ENCODE data around the gene ZNF792. TPM values are rescaled to one million over a fixed set of nuclear protein-coding genes. Genes with fewer than 3 reads are reported as not detected.

ZNF792 gene
- total and polyA plus RNA-seq, 4 donors: 2.0 to 17.2 (median 5.9) TPM

DNA sequence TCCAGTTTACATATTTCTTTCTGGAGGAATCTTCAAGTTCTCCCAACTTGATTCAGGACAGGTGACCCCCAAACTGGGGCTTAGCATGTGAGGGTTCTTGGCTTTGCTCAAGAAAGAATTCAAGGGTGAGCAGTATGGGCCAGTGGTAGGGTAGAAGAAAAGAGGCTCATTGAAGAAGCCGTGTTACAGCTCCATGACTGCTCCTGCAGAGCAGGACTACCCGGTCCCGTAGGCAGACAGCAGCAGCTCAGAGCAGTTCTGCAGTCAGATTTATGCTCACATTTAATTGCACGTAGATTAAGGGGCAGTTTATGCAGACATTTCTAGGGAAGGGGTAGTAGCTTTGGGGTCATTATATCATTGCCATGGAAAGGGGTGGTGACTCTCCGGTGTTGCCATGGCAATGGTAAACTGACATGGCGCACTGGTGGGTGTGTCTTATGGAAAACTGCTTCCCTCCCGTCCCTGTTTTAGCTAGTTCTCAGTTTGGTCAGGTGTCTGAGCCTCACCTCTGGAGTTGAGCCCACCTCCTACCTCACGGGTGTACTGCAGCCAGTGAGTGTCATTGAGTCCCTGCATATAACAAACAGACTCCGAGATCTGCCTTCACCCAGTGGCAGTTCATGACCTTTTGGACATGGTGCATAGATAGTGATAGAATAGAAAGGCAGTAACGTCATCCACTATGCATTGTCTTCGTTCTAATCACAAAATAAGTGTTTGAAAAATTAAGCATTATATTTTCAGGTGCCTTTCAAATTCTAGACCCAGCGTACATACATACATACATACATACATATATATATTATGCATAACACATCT is 16.0 kb upstream of the ZNF792 start:
- TF ChIP-seq, protein P1, sequence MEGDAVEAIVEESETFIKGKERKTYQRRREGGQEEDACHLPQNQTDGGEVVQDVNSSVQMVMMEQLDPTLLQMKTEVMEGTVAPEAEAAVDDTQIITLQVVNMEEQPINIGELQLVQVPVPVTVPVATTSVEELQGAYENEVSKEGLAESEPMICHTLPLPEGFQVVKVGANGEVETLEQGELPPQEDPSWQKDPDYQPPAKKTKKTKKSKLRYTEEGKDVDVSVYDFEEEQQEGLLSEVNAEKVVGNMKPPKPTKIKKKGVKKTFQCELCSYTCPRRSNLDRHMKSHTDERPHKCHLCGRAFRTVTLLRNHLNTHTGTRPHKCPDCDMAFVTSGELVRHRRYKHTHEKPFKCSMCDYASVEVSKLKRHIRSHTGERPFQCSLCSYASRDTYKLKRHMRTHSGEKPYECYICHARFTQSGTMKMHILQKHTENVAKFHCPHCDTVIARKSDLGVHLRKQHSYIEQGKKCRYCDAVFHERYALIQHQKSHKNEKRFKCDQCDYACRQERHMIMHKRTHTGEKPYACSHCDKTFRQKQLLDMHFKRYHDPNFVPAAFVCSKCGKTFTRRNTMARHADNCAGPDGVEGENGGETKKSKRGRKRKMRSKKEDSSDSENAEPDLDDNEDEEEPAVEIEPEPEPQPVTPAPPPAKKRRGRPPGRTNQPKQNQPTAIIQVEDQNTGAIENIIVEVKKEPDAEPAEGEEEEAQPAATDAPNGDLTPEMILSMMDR (IDR thresholded peaks at IDR 0.05; ENCODE audit: control extremely low read depth, extremely low read depth): no peak
- no peaks in the 10 kb centered on the region for H3K27me3 ChIP-seq (ENCODE audit: control insufficient read depth in 3 of 3, insufficient read depth in 3 of 3, low read length in 2 of 3)
- WGBS, 2 donors: 90 to 96% methylated on average over 12 of the region's 12 CpGs
- H3K4me1 ChIP-seq (ENCODE audit: control insufficient read depth in 5 of 5, insufficient read depth in 5 of 5, low read length in 5 of 5): peaks cover 0 to 2% (median 0%) of the 10 kb centered on the region in 5 donors
- no peaks in the 10 kb centered on the region for H3K36me3 ChIP-seq (ENCODE audit: control insufficient read depth in 4 of 4, insufficient read depth in 4 of 4, low read length in 4 of 4)
- no peak overlapping the region for H3K9ac ChIP-seq (ENCODE audit: insufficient read depth in 1 of 2, low read length in 2 of 2)
- H3K9me3 ChIP-seq (ENCODE audit: control insufficient read depth in 4 of 4, insufficient read depth in 3 of 4, low read length in 3 of 4): peaks cover 0 to 6% (median 0%) of the 10 kb centered on the region in 4 donors
- no peak overlapping the region for H3K4me3 ChIP-seq
- no peak overlapping the region for H3K27ac ChIP-seq (ENCODE audit: low read depth in 1 of 2, low read length in 1 of 2)
- no peak for DNase-seq
- ATAC-seq (ENCODE audit: insufficient read depth, low FRiP score): no peak

DNA sequence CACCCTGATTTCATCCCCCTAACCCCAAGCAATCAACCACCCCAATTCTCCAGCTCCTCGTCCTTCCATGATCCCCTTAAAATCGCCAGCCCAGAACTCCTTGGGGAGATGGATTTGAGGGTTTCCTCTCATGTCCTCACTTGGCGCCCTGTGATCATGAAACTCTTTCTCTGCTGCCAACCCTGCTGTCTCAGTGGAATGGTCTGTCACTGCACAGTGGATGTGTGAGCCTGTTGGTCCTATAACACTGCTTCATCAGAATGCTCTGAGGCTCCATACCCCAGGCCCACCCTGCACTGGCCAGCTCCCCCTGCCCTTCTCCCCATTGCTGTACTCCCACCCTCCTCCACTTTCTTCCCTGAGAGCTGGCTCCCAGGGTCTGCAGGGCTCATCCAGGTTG is 12.6 kb upstream of the ZNF792 start:
- H3K9ac ChIP-seq (ENCODE audit: insufficient read depth in 1 of 2, low read length in 2 of 2): no peak overlapping the region
- H3K9me3 ChIP-seq (ENCODE audit: control insufficient read depth in 4 of 4, insufficient read depth in 3 of 4, low read length in 3 of 4): peaks cover 0 to 6% (median 0%) of the 10 kb centered on the region in 4 donors
- TF ChIP-seq, protein P1 (IDR thresholded peaks at IDR 0.05; ENCODE audit: control extremely low read depth, extremely low read depth): no peak
- H3K4me1 ChIP-seq (ENCODE audit: control insufficient read depth in 5 of 5, insufficient read depth in 5 of 5, low read length in 5 of 5): peaks cover 0 to 6% (median 0%) of the 10 kb centered on the region in 5 donors
- no peak overlapping the region for H3K27ac ChIP-seq (ENCODE audit: low read depth in 1 of 2, low read length in 1 of 2)
- ATAC-seq (ENCODE audit: insufficient read depth, low FRiP score) (no peak), DNase-seq (no peak)
- H3K4me3 ChIP-seq: no peak overlapping the region
- WGBS, 2 donors: 92 to 95% methylated on average over 3 of the region's 3 CpGs
- no peaks in the 10 kb centered on the region for H3K36me3 ChIP-seq (ENCODE audit: control insufficient read depth in 4 of 4, insufficient read depth in 4 of 4, low read length in 4 of 4)
- no peaks in the 10 kb centered on the region for H3K27me3 ChIP-seq (ENCODE audit: control insufficient read depth in 3 of 3, insufficient read depth in 3 of 3, low read length in 2 of 3)

DNA sequence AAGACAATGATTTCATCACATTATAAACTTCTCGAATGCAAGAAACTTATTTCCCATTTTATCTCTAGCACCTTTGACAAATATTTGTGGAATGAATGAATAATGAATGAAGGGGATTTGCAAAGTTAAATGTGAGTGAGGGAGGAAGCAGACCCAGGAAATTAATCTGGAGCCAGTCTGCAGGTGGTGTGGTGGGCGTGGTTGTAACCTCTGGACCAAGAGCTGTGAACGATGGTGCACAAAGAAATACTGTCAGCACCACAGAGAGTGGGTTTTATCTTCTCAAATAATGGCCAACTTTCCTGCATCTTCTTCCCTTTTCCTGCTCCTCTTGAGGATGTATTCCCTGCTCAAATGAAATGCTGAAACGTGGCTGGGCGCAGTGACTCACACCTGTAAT is 11.0 kb upstream of the ZNF792 start:
- Histone ChIP-seq H3K36me3 (ENCODE audit: control insufficient read depth in 4 of 4, insufficient read depth in 4 of 4, low read length in 4 of 4) (no peaks in the 10 kb centered on the region), H3K27ac (ENCODE audit: low read depth in 1 of 2, low read length in 1 of 2) (no peak overlapping the region), H3K4me1 (ENCODE audit: control insufficient read depth in 5 of 5, insufficient read depth in 5 of 5, low read length in 5 of 5) (peaks cover 0 to 6% (median 0%) of the 10 kb centered on the region in 5 donors), H3K9me3 (ENCODE audit: control insufficient read depth in 4 of 4, insufficient read depth in 3 of 4, low read length in 3 of 4) (peaks cover 0 to 6% (median 0%) of the 10 kb centered on the region in 4 donors), H3K4me3 (no peak overlapping the region), H3K27me3 (ENCODE audit: control insufficient read depth in 3 of 3, insufficient read depth in 3 of 3, low read length in 2 of 3) (no peaks in the 10 kb centered on the region), H3K9ac (ENCODE audit: insufficient read depth in 1 of 2, low read length in 2 of 2) (no peak overlapping the region)
- WGBS, 2 donors: 52 to 60% methylated on average over 5 of the region's 5 CpGs
- DNase-seq: no peak
- no peak for ATAC-seq (ENCODE audit: insufficient read depth, low FRiP score)
- TF ChIP-seq, protein P1 (IDR thresholded peaks at IDR 0.05; ENCODE audit: control extremely low read depth, extremely low read depth): no peak
